Measurements from ENCODE around the gene IL11. TPM values are rescaled to one million over a fixed set of nuclear protein-coding genes. Genes with fewer than 3 reads are reported as not detected.

Gene IL11
- total and polyA plus RNA-seq, 2 of the 8 experiments (the other 6 are each of a cell fraction or from before 2014, with no cell fraction given): 1.7 to 2.8 TPM

DNA sequence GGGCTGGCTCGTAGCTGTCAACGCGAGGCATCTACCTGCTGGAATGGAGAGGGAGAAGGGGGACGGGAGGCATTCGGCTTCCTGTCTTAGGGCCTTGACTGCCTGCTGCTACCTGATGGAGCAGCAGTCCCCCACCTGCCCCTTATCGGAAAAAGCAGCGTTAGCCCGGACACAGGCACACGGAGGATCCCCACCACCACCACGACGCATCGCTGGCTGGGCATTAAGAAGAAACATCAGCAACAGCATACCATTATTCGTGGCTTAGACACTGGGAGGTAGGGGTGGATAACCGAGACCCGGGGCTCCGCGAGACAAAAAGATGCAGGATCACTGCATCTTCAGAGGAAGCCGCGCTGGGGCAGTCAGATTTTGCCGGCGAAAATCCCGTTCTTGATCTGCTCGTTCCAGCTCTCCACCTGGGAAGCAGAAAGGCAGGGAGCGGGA lies 16.9 kb downstream of the IL11 start:
- ChIA-PET CTCF (ENCODE audit: partially characterized antibody) (interaction anchor here (1.2 to 1.7 kb wide), 2 partner anchors 32 to 70 kb away, joined by 3 to 4 read pairs; partner anchors contain the start of gene BRSK1), POLR2A (ENCODE audit: partially characterized antibody) (interaction anchor here (1.2 to 7.9 kb wide), 9 partner anchors 9 to 71 kb away, joined by 3 to 58 read pairs (median 5); partner anchors contain the start of genes GARIN5B, IL11 and KMT5C)
- Histone ChIP-seq H3K56ac (replicated peaks; ENCODE audit: insufficient read length, low read depth, low read length) (no peak overlapping the region), H2AK5ac (ENCODE audit: low read depth, low read length) (no peak overlapping the region), H4K8ac (ENCODE audit: extremely low read depth, insufficient read depth, low read length) (no peak overlapping the region; the same call in 1 of the 2 replicates), H2BK120ac (replicated peaks; ENCODE audit: low read depth, low read length) (no peak overlapping the region), H2BK20ac (ENCODE audit: low read length) (no peak overlapping the region), H3K4me3 (ENCODE audit: extremely low read depth in 1 of 4, insufficient read depth in 2 of 4, low read depth in 3 of 4, low read length in 4 of 4) (peak overlapping the region; percentile 32 to 66 (median 50)), H3K79me1 (ENCODE audit: low read depth, low read length) (no peaks in the 10 kb centered on the region), H4K5ac (ENCODE audit: insufficient read length, low read depth, low read length) (no peak overlapping the region), H3K79me2 (ENCODE audit: control insufficient read depth in 1 of 2, insufficient read depth in 2 of 2, low read length in 2 of 2) (no peaks in the 10 kb centered on the region), H3K4ac (replicated peaks; ENCODE audit: insufficient read length, low read depth, low read length) (peak overlapping the region; percentile 49), H3K9ac (replicated peaks in 1 of 4; ENCODE audit: extremely low read depth in 1 of 4, low read depth in 3 of 4, low read length in 3 of 4) (no peak overlapping the region; a peak in 2 of 7 replicates), H4K91ac (replicated peaks; ENCODE audit: insufficient read length, low read length) (no peak overlapping the region), H3K14ac (ENCODE audit: insufficient read length) (no peak overlapping the region), H3K4me2 (ENCODE audit: insufficient read depth in 1 of 2, low read depth in 2 of 2, low read length in 2 of 2) (peak overlapping the region; percentile 88 to 96), H4K20me1 (replicated peaks in 1 of 2; ENCODE audit: control insufficient read depth in 1 of 2, insufficient read depth in 2 of 2, low read length in 2 of 2) (peaks cover 0 to 10% of the 10 kb centered on the region in 2 experiments), H3K9me3 (ENCODE audit: insufficient read depth in 2 of 2, low read depth in 1 of 2, low read length in 1 of 2) (no peaks in the 10 kb centered on the region), H2BK5ac (ENCODE audit: low read depth, low read length) (no peak overlapping the region), H3K27me3 (replicated peaks in 1 of 4; ENCODE audit: control insufficient read depth in 3 of 4, extremely low read depth in 1 of 4, insufficient read depth in 3 of 4, low read length in 3 of 4) (peaks cover 17 to 56% (median 44%) of the 10 kb centered on the region in 4 experiments), H3K23ac (ENCODE audit: insufficient read length) (no peak overlapping the region), H2BK15ac (ENCODE audit: low read length) (peak overlapping the region; percentile 88; the same call in 1 of the 2 replicates), H3K23me2 (ENCODE audit: low read depth, low read length) (peaks cover 12% of the 10 kb centered on the region; the same call in 1 of the 2 replicates), H2BK12ac (ENCODE audit: low read depth, low read length) (peak overlapping the region; percentile 90; the same call in 1 of the 2 replicates), H3K4me1 (replicated peaks in 1 of 4; ENCODE audit: control insufficient read depth in 3 of 4, insufficient read depth in 4 of 4, low read length in 3 of 4) (peaks cover 4 to 32% (median 17%) of the 10 kb centered on the region in 4 experiments), H3K36me3 (ENCODE audit: control insufficient read depth in 2 of 4, insufficient read depth in 4 of 4, low read length in 3 of 4) (peaks cover 0 to 11% (median 0%) of the 10 kb centered on the region in 4 experiments; a peak in 1 of 8 replicates), H3K27ac (ENCODE audit: low read depth, low read length) (no peak overlapping the region), H3K18ac (ENCODE audit: extremely low read depth, low read length) (no peak overlapping the region; the same call in 1 of the 2 replicates), H2AFZ (ENCODE audit: low read length) (no peak overlapping the region)
- FAIRE-seq (no peak), DNase-seq (ENCODE audit: low read depth in 1 of 2, low spot score in 2 of 2) (no peak)
- 13% methylated on average over 23 of the region's 24 CpGs; no CpG with 5 or more reads in 1 of the 2 experiments for WGBS, 2 experiments (ENCODE audit: extremely low coverage in 1 of 2, insufficient coverage in 1 of 2, insufficient read length in 1 of 2, insufficient replicate concordance in 2 of 2, low coverage in 1 of 2, low lambda C conversion rate in 2 of 2, missing lambda C conversion rate in 1 of 2)
- TF ChIP-seq YY1 (IDR thresholded peaks at IDR 0.05; ENCODE audit: low read depth, low read length) (no peak), POLR2A (IDR thresholded peaks at IDR 0.05; ENCODE audit: control extremely low read depth in 1 of 2, low read depth in 2 of 2, low read length in 2 of 2) (peak in 1 of 2 experiments; percentile 26; a peak in 1 of 3 replicates), RBBP5 (IDR thresholded peaks at IDR 0.05; ENCODE audit: borderline replicate concordance, low read depth, low read length) (no peak), POLR2AphosphoS5 (IDR thresholded peaks at IDR 0.05; ENCODE audit: low read depth, low read length) (0 out of 2 replicates have a peak, but pooled peaks have one; percentile 26), SP1 (IDR thresholded peaks at IDR 0.05; ENCODE audit: low read depth, low read length) (no peak), GTF2F1 (IDR thresholded peaks at IDR 0.05; ENCODE audit: borderline replicate concordance, low read depth, low read length) (no peak), SRF (IDR thresholded peaks at IDR 0.05; ENCODE audit: low read depth, low read length) (no peak), MAFK (IDR thresholded peaks at IDR 0.05; ENCODE audit: low read depth, low read length) (no peak), RAD21 (IDR thresholded peaks at IDR 0.05 in 1 of 2, conservative IDR thresholded peaks at IDR 0.05 in 1 of 2; ENCODE audit: low read depth in 2 of 2, low read length in 2 of 2) (no peak), TAF1 (IDR thresholded peaks at IDR 0.05; ENCODE audit: low read depth, low read length) (no peak)
- TF ChIP-seq, protein P1, sequence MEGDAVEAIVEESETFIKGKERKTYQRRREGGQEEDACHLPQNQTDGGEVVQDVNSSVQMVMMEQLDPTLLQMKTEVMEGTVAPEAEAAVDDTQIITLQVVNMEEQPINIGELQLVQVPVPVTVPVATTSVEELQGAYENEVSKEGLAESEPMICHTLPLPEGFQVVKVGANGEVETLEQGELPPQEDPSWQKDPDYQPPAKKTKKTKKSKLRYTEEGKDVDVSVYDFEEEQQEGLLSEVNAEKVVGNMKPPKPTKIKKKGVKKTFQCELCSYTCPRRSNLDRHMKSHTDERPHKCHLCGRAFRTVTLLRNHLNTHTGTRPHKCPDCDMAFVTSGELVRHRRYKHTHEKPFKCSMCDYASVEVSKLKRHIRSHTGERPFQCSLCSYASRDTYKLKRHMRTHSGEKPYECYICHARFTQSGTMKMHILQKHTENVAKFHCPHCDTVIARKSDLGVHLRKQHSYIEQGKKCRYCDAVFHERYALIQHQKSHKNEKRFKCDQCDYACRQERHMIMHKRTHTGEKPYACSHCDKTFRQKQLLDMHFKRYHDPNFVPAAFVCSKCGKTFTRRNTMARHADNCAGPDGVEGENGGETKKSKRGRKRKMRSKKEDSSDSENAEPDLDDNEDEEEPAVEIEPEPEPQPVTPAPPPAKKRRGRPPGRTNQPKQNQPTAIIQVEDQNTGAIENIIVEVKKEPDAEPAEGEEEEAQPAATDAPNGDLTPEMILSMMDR (IDR thresholded peaks at IDR 0.05; ENCODE audit: control extremely low read depth in 1 of 3, insufficient read depth in 1 of 3, low read depth in 1 of 3, low read length in 3 of 3): 0 out of 4 replicates have a peak, but pooled peaks of 1 of the 3 experiments have one; percentile 0
